ENCODE data around the gene APLP1.
"Not testable (repeated sequence)": the region's sequence is repeated elsewhere in the genome, so short reads cannot be mapped to it uniquely, and the experiment has no call there.

Gene APLP1

GRCh38 chr19:35885225-35885738, 16.9 kb downstream of the APLP1 start:
- peaks cover 6% of the 10 kb centered on the region; the same call in 1 of the 2 replicates for H3K36me3 ChIP-seq (ENCODE audit: insufficient read depth, low read length)
- H3K9me3 ChIP-seq (ENCODE audit: low read depth, low read length) = no peaks in the 10 kb centered on the region
- H3K27ac ChIP-seq = no peak overlapping the region
- TF ChIP-seq EZH2 (IDR thresholded peaks at IDR 0.05) (no peak), FOXP2 (optimal IDR thresholded peaks at IDR 0.05; ENCODE audit: control extremely low read depth, extremely low read length, insufficient read depth) (no peak), POLR2AphosphoS5 (IDR thresholded peaks at IDR 0.05; ENCODE audit: borderline replicate concordance, low read depth, low read length) (no peak)
- no peak overlapping the region for H3K4me3 ChIP-seq
- H3K9ac ChIP-seq (ENCODE audit: insufficient read length) = no peak overlapping the region
- DNase-seq (ENCODE audit: low read depth, low spot score) = no peak

GRCh38 chr19:35885904-35886303, 17.5 kb downstream of the APLP1 start:
- H3K9ac ChIP-seq (ENCODE audit: insufficient read length) = no peak overlapping the region
- TF ChIP-seq POLR2AphosphoS5 (IDR thresholded peaks at IDR 0.05; ENCODE audit: borderline replicate concordance, low read depth, low read length) = no peak
- no peak for TF ChIP-seq FOXP2 (optimal IDR thresholded peaks at IDR 0.05; ENCODE audit: control extremely low read depth, extremely low read length, insufficient read depth)
- TF ChIP-seq EZH2 (IDR thresholded peaks at IDR 0.05) = no peak
- DNase-seq (ENCODE audit: low read depth, low spot score) = no peak
- no peaks in the 10 kb centered on the region for H3K9me3 ChIP-seq (ENCODE audit: low read depth, low read length)
- H3K36me3 ChIP-seq (ENCODE audit: insufficient read depth, low read length) = peaks cover 6% of the 10 kb centered on the region; the same call in 1 of the 2 replicates
- no peak overlapping the region for H3K27ac ChIP-seq
- no peak overlapping the region for H3K4me3 ChIP-seq

GRCh38 chr19:35887197-35887596, 18.8 kb downstream of the APLP1 start:
- no peak overlapping the region for H3K9ac ChIP-seq (ENCODE audit: insufficient read length)
- peaks cover 6% of the 10 kb centered on the region; the same call in 1 of the 2 replicates for H3K36me3 ChIP-seq (ENCODE audit: insufficient read depth, low read length)
- no peaks in the 10 kb centered on the region for H3K9me3 ChIP-seq (ENCODE audit: low read depth, low read length)
- no peak overlapping the region for H3K27ac ChIP-seq
- no peak overlapping the region for H3K4me3 ChIP-seq
- TF ChIP-seq POLR2AphosphoS5 (IDR thresholded peaks at IDR 0.05; ENCODE audit: borderline replicate concordance, low read depth, low read length) = no peak
- no peak for TF ChIP-seq EZH2 (IDR thresholded peaks at IDR 0.05)
- no peak for TF ChIP-seq FOXP2 (optimal IDR thresholded peaks at IDR 0.05; ENCODE audit: control extremely low read depth, extremely low read length, insufficient read depth)
- no peak for DNase-seq (ENCODE audit: low read depth, low spot score)

- DNase-seq (ENCODE audit: low read depth, low spot score) = no peak
- TF ChIP-seq POLR2AphosphoS5 (IDR thresholded peaks at IDR 0.05; ENCODE audit: borderline replicate concordance, low read depth, low read length) = no peak
- TF ChIP-seq EZH2 (IDR thresholded peaks at IDR 0.05) = no peak
- TF ChIP-seq FOXP2 (optimal IDR thresholded peaks at IDR 0.05; ENCODE audit: control extremely low read depth, extremely low read length, insufficient read depth) = no peak
- Histone ChIP-seq H3K36me3 (ENCODE audit: insufficient read depth, low read length) (peaks cover 6% of the 10 kb centered on the region; the same call in 1 of the 2 replicates), H3K27ac (no peak overlapping the region), H3K9ac (ENCODE audit: insufficient read length) (no peak overlapping the region), H3K9me3 (ENCODE audit: low read depth, low read length) (no peaks in the 10 kb centered on the region), H3K4me3 (no peak overlapping the region)
Observed at GRCh38 chr19:35888398-35888797, 20.0 kb downstream of the APLP1 start.

- peaks cover 6% of the 10 kb centered on the region; the same call in 1 of the 2 replicates for H3K36me3 ChIP-seq (ENCODE audit: insufficient read depth, low read length)
- DNase-seq (ENCODE audit: low read depth, low spot score) = no peak
- no peak overlapping the region for H3K9ac ChIP-seq (ENCODE audit: insufficient read length)
- no peak overlapping the region for H3K27ac ChIP-seq
- no peak for TF ChIP-seq POLR2AphosphoS5 (IDR thresholded peaks at IDR 0.05; ENCODE audit: borderline replicate concordance, low read depth, low read length)
- no peak for TF ChIP-seq EZH2 (IDR thresholded peaks at IDR 0.05)
- TF ChIP-seq FOXP2 (optimal IDR thresholded peaks at IDR 0.05; ENCODE audit: control extremely low read depth, extremely low read length, insufficient read depth) = no peak
- no peaks in the 10 kb centered on the region for H3K9me3 ChIP-seq (ENCODE audit: low read depth, low read length)
- no peak overlapping the region for H3K4me3 ChIP-seq
Observed at GRCh38 chr19:35889370-35890112, 21.2 kb downstream of the APLP1 start.

GRCh38 chr19:35890113-35890650, 21.8 kb downstream of the APLP1 start:
- no peak for TF ChIP-seq FOXP2 (optimal IDR thresholded peaks at IDR 0.05; ENCODE audit: control extremely low read depth, extremely low read length, insufficient read depth)
- no peak for TF ChIP-seq POLR2AphosphoS5 (IDR thresholded peaks at IDR 0.05; ENCODE audit: borderline replicate concordance, low read depth, low read length)
- TF ChIP-seq EZH2 (IDR thresholded peaks at IDR 0.05) = no peak
- Histone ChIP-seq H3K9ac (ENCODE audit: insufficient read length) (no peak overlapping the region), H3K9me3 (ENCODE audit: low read depth, low read length) (no peaks in the 10 kb centered on the region), H3K36me3 (ENCODE audit: insufficient read depth, low read length) (peaks cover 6% of the 10 kb centered on the region; the same call in 1 of the 2 replicates), H3K27ac (no peak overlapping the region), H3K4me3 (no peak overlapping the region)
- DNase-seq (ENCODE audit: low read depth, low spot score) = no peak

- not testable (repeated sequence) for H3K9ac ChIP-seq (ENCODE audit: insufficient read length); H3K9me3 ChIP-seq (ENCODE audit: low read depth, low read length); H3K27ac ChIP-seq; H3K4me3 ChIP-seq; DNase-seq (ENCODE audit: low read depth, low spot score)
- peaks cover 12% of the 10 kb centered on the region; the same call in 1 of the 2 replicates for H3K36me3 ChIP-seq (ENCODE audit: insufficient read depth, low read length)
Observed at GRCh38 chr19:35891819-35892218, 23.4 kb downstream of the APLP1 start.

- no peak overlapping the region for H3K9ac ChIP-seq (ENCODE audit: insufficient read length)
- H3K36me3 ChIP-seq (ENCODE audit: insufficient read depth, low read length) = peaks cover 10% of the 10 kb centered on the region; the same call in 1 of the 2 replicates
- H3K9me3 ChIP-seq (ENCODE audit: low read depth, low read length) = no peaks in the 10 kb centered on the region
- H3K27ac ChIP-seq = no peak overlapping the region
- no peak overlapping the region for H3K4me3 ChIP-seq
- DNase-seq (ENCODE audit: low read depth, low spot score) = no peak
- no peak for TF ChIP-seq POLR2AphosphoS5 (IDR thresholded peaks at IDR 0.05; ENCODE audit: borderline replicate concordance, low read depth, low read length)
- TF ChIP-seq FOXP2 (optimal IDR thresholded peaks at IDR 0.05; ENCODE audit: control extremely low read depth, extremely low read length, insufficient read depth) = no peak
- no peak for TF ChIP-seq EZH2 (IDR thresholded peaks at IDR 0.05)
Observed at GRCh38 chr19:35894342-35894741, 26.0 kb downstream of the APLP1 start.

Measured in SK-N-MC (cell line).